MM.1S (cell line): Measurements from ENCODE around the gene NCOA3.

ENCODE experiments used
- CTCF ChIP-seq: fragments of 300-600 bp; sonication (generic); IDR thresholded peaks from 2 replicates; pipeline ENCODE4 v1.5.1; 2016; ENCODE audit warnings: antibody characterized with exemption, low read length, mixed read lengths
- EZH2 ChIP-seq: fragments of 300-600 bp; sonication (generic); optimal IDR thresholded peaks from 2 replicates; pipeline ENCODE3; 2017; ENCODE audit warnings: low read depth, mild to moderate bottlenecking, antibody characterized with exemption, low read length, mixed read lengths
- EZH2phosphoT487 ChIP-seq: fragments of 300-600 bp; sonication (generic); IDR thresholded peaks from 2 replicates; pipeline ENCODE4 v1.6.1; 2018; ENCODE audit warnings: antibody characterized with exemption, low read length

GRCh38 chr20:47660602-47660905, 158.9 kb downstream of the NCOA3 start:
- TF ChIP-seq CTCF (no peak), EZH2phosphoT487 (no peak), EZH2 (no peak)
